HG03066 (cell line): ENCODE measurements around the gene KDM4C.
"Not testable (repeated sequence)": the region's sequence is repeated elsewhere in the genome, so short reads cannot be mapped to it uniquely, and the experiment has no call there.

ENCODE experiments used
- ATAC-seq: cut with Tn5 transposase; IDR thresholded peaks from one replicate; pipeline ENCODE4 v1.9.1; 2021; ENCODE audit warnings: low read depth; ENCODE audit not compliant: unreplicated experiment

KDM4C gene

DNA sequence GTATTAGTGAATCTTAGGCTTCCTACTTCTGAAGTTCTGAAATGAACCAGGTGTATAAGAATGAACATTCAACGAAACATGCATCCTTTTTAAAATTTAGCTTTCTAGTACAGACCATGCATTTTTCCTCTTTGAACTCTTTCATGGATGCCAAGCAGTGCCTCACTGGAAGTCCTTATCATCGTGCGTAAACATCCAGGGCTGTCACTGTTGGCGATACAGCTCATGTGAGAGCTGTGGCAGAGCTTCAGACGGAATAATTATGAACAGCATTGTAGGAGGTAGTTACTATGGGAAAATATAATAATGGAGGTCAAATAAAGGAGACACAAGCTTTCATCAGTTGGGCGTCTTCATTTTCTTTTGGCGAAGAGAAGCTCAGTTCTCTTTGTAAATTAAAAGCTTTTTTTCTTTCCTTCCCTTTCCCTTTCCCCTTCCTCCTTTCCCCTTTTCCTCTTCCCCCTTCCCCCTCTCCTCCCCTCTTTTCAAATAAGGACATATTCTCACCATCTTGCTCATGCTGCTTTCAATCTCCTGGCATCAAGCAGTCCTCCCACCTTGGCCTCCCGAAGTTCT is 167.3 kb downstream of the KDM4C start:
- ATAC-seq: no peak

DNA sequence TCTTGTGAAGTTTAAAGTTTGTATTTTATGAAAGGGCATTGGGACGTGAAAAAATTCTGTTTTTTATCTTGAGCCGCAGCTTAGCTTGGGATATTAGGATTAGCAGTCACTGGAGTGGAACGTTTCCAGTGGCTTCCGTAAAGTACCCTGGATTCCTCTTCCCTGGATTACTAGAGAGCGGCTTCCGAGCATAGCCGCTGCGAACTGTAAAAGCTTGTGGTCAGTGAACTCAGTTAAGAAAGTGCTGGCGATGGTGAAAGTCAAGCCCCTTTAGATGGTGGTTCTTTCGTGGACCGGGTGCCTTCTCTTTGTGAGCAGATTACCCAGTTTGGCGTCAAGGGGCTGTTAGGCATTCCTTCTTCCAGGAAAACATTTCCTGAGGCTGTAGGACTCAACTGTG is 168.1 kb downstream of the KDM4C start:
- ATAC-seq: no peak

DNA sequence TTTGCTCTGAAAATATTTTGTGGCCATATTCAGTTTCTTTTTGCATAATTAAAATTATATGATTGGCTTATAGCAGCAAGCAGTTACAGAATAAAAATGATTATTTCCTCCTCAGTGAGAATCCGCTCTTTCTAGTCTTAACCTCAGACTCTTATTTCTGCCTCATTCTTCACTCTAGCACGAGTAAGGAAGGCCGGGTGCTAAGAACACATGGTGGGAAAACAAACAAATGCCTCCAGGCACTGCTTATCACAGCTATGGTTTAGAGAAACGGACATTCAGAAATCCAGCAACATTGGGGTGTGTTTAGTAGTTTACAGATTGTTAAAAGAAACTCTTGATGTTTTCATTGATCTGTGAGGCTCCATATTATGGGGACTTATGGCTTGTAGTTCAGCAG is 168.7 kb downstream of the KDM4C start:
- no peak for ATAC-seq

DNA sequence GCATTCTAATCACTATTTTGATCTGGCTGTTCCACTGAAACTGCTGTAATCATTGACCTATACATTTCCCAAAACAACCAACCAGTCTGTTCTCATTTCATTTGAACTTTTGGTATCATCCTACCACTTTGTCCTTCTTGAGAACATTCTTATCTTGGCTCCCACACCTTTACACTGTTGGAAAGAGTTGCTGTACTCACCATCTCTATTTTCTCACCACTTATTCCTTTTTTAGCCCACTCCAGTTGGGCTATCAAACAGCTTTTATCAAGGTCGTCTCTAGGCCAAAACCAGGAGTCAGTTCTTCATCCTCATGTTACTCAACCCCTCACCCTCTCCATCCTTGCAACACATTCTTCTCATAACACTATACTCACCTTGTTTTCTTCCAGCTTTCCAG is 170.1 kb downstream of the KDM4C start:
- no peak for ATAC-seq

DNA sequence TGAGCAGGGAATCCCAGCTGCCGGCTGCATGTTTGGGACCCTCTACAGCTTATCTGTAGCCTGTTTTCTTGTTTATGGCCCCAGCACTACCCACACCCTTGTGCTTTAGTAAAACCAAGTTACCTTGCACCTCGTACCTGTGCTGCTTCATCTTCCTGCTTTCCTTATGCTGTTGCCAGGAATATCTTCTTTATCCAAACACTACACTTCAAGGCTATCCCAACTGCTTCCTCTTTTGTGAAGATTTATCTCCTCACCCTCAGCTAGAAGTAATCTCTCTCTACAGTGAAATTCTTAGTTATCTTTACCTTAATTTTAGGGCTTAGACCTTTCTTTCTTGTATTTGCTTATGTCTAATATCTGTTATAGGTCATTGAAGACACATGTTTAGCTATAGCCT is 171.1 kb downstream of the KDM4C start:
- ATAC-seq: no peak

DNA sequence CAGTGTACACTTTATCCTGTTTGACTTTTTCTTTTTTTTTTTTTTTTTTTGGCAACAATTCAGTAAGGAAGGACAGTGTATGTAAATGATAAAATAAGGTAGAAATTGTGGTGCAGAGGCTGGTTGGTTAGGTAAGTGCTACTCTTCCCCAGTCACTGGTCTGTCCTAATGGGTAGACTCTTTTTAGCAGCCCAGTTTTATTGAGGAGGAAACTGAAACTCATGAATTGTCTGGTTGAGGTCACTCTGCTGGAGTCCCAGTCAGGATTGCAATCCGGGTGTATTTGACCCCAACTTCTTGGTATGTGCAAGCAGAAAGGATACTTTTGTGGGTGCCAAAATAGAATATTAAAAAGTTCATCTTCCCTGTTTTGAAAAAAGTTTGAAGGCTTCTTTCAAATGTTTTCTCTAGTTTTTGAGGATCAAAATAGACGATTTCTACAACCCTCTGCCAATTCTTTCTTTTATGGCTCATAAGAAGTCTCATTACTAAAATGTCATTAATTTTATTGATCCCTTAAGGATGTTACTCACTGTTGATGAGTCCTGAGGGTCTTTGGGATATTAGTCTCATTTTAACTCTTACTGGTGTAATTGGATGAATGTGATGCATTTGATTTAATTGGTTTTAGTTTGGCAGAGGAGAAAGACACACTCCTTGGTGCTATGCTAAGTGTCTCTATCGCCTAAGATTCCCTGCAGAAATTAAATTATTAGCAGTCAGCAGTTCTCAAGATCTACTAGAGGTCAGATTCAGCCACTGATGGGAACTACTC is 171.9 kb downstream of the KDM4C start:
- ATAC-seq: no peak

DNA sequence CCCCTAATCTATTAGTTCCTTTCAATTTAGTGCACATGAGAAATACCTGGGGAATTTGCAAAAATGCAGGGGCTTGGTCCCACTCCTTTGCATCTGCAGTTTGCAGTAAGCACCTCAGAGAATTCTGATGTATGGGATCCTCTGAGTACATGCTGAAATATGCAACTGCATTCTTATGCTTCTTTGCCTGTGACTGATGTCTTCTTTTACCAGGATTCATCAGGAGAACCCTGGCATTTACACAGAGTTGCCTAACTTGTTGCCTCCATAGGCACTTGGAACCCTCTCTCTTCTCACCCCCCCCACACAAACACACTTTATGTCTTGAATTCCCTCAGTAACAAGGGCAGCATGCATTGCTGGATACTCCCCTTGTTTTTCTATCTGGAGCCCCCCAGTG is 173.1 kb downstream of the KDM4C start:
- ATAC-seq: no peak

DNA sequence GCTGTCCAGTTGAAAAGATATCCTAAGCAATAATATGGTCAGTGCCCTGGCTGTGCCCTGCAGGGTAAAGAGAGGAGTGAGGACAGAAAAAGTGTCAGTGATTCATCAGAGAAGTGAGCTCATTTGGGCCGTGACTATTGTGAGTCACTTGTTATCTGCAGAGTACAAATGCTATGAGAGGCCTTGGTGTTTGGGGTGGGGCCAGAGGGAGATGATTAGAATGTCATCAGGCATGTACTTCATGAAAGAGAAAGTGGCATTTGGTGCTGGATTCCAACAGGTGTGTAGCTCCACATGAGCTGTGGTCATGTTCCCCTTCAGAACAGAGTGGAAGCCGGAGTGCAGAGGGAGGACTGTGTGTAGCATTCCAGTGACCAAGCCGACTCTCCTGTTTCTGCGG is 174.1 kb downstream of the KDM4C start:
- ATAC-seq: no peak

DNA sequence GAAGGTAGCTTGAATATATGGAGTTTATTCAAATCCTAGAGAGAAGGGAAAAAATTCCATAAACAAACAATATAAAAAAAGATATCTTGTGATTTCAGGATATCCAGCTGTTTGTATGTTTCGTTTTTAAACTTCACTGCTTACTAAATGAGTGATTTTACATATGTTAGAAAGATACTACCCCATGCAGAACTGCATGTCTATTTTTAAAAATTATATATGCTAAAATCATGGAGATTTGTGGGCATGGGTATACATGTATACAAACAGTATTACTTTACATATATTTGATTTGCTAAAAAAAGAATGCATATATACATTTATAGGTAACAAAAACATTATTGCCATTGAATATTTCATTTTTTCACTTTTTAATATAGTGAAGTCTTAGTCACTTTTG is 178.3 kb downstream of the KDM4C start:
- no peak for ATAC-seq

DNA sequence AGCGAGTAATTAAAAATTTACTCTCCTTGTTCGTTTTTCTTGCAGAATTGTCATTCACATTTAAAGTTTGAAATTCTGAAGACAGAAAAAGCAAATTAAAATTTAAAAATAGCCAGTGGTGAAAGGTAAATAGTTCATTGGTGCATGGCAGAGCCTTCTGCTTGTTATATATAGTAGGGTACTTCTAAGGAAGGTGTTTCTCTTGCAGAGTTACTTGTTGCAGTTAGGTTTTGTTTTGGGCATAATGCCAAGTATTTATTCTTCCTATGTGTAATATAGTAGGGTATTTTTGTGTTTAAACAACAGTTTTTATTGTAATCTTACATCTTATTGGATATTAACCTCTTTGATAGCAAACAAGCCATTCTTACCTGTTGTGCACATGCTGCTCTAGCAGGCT is 179.4 kb downstream of the KDM4C start:
- no peak for ATAC-seq

DNA sequence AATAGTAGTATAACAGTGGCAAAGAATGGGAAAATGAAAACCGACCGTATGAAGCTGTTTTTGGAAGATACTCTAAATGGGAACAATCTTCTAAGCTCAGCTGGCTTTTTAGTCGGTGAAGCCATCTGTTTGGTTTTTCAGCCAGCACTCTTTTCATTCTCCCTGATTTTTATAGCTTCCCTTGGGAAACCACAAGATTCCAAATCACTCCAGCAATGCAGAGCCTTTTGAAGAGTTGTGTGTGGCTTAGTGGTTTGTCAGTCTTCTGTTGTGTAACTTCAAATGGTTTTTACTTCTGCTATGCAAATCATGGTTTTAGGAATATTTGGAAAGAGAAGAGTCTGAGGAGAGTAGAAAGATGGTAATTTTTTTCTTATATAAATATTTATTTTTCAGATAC is 180.7 kb downstream of the KDM4C start:
- ATAC-seq: no peak

DNA sequence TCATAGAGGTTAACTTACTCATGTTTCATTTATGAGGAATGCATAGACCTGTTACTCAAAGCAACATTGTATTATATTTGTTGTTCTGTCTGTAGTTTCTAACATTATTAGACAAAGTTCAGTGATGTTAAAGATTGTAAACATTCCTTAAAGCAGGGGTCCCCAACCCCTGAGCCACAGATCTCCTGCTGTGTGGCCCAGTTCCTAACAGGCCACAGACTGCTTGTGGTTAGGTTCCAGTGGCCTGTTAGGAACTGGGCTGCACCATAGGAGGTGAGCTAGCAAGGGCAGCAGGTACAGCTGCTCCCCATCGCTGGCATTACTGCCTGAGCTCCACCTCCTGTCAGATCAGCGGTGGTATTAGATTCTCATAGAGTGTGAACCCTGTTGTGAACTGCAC is 181.1 kb downstream of the KDM4C start:
- ATAC-seq: no peak

DNA sequence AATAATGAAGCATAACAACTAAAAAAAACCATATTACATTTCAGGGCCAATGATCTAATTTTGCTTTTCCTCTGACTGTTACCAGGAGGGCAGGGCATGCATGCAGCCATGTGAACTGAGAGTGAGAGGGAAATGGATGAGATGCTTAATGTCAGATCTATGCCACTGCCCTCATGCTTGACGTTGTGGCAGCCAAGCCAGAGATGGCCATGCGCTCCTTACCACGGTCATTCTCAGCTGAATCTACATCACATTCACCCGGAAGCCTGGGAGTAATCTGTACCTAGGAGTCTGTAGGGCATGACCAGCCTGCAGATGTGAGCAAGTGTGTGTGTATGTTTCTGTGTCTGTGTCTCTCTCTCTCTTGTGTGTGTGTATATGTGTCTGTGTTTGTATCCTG is 183.7 kb downstream of the KDM4C start:
- ATAC-seq: no peak

DNA sequence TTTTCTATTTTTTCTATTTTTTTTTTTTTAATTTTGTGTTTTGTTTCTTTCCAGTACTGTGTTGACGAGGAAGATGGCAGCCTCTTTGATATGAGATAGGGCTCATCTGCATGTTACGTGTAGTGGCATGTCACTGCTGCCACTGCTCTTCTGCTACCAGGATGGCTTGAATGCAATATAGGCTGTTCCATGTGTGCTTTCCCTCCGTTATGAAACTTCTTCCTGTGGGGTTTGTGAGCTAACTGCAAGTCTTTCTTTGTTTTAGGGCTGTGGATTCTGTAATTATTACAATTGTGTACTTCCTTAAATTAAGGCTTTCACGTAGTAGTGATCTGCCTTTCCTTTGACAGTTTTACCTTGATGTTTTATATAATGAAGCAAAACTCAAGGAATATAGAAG is 184.6 kb downstream of the KDM4C start:
- no peak for ATAC-seq

DNA sequence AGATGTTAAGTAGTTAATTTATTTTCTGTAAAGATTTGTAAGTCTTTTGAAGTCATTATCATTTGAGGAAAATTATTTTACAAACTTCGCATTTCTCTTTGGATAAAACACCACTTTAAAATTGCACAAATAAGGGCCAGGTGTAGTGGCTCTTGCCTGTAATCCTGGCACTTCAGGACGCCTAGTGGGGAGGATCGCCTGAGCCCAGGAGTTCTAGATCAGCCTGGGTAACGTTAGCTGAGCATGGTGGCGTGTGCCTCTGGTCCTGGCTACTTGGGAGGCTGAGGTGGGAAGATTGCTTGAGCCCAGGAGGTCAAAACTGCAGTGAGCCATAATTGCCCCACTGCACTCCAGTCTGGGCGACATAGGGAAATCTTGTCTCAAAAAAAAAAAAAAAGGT is 185.5 kb downstream of the KDM4C start:
- ATAC-seq: no peak

DNA sequence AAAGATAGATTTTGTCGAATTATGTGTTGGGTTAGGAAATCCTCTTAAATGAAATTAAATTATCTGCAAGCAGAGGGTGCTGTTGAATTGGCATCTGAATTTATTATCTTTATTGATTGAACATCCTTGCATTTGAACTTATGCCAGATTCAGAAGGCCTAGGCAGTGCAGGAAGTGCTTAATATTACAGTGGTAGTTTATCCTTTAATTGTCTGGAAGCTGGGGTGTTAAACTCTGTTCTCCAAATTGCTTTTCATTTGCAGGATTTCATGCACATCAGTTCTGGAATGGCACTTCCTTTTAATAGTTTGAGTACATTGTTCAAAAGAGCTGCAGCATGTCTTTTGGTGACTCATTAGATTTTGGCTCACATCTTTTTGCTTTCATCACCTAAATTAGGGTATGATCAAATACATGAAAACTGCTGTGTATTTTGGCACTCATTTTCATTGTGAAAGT is 186.3 kb downstream of the KDM4C start:
- ATAC-seq: no peak

DNA sequence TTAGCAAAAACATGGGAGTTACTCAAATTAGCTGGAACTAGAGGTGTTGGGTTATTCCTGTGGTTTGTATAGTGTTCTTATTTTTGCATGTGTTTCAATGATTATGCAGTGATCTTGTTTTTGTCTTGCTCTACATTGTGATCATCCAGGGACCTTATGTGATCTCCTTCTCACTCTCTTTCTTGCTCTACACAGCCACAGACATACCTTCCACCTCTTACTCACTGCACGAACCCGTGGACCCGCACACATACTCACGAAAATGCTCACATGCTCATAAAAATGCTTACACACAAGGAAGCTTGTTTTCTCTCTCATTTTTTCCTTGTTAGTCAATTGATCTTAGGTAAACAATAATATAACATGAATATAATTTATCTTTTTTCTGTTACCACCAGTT is 187.1 kb downstream of the KDM4C start:
- no peak for ATAC-seq

DNA sequence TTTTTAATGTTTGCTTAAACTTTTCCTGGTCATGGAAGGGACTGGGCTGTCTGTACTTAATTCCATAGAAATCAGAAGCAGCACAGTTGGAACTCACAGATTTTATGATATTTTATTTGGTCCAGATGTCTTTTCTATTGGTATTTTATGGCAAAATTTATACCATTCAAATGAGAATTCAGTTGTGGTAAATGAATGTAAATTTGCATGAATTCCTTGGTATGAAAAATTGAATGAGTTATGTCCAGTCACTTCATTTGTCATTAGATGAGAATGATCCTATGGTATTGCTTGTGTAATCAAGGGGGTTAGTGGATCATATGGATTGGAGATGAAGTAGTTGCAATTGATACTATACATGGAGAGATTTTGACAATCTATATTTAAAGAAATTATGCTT is 188.0 kb downstream of the KDM4C start:
- ATAC-seq: no peak

DNA sequence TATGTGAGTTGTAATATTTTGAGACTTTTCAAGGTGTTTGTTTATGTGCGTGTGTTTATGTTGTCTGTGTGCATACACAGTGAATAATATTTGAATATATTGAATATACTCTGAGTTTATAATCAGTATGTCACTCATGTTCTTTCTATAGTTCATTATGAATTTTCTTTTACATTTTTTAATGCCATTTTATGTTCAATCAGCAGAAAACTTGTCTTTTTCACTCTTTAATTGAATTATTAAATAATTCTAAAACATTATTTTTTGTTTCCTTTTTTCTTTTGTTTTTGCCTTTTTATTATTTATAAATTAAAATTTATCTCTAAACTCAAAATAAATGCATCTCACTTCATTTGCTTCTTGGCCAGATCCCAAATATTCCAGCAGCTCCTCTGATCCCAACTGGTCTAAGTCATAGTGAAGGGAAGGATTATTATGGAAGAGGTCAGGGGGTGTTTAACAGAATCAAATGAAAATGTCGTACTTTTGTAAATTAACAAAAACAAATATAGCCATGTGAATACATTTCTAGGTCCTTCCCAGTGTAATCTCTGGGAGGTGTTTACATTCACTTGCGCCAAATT is 188.9 kb downstream of the KDM4C start:
- ATAC-seq: no peak

DNA sequence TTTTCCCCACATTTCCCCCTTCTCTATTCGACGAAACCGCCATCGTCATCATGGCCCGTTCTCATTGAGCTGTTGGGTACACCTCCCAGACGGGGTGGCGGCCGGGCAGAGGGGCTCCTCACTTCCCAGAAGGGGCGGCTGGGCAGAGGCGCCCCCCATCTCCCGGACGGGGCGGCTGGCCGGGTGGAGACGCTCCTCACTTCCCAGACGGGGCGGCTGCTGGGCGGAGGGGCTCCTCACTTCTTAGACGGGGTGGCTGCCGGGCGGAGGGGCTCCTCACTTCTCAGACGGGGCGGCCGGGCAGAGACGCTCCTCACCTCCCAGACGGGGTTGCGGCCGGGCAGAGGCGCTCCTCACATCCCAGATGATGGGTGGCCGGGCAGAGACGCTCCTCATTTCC is 191.1 kb downstream of the KDM4C start:
- not testable (repeated sequence) for ATAC-seq

DNA sequence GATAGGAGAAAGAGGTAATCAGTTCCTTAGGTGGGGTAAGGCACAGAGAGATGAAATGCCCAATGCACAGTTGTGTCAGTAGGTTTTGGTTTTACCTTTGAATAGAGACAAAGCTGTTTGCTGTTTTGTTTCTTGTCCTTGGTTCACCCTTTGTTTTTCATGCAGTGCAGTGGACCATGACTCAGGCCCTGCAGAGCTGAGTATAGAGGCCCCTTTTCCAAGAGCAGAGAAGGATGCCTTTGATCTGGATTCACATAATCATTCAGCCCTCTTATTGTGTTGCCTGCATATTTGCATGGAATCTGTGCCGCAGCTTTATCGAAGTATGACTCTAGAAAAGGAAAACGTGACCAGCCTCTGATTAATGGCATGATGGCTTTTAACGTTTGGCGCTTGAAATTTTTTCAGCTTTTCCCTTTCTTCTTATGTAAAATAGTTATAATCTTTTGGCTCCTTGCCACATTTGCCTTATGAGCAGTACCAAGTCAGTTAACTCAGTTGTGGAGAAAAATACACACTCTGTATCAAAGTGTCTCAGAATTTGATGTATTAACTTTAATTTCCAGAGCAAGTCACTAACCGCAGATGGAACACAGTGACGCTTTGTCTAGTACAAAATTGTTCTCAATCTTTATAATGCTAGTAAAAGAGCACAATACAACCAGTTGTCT is 197.6 kb downstream of the KDM4C start:
- peak; percentile 62 for ATAC-seq

DNA sequence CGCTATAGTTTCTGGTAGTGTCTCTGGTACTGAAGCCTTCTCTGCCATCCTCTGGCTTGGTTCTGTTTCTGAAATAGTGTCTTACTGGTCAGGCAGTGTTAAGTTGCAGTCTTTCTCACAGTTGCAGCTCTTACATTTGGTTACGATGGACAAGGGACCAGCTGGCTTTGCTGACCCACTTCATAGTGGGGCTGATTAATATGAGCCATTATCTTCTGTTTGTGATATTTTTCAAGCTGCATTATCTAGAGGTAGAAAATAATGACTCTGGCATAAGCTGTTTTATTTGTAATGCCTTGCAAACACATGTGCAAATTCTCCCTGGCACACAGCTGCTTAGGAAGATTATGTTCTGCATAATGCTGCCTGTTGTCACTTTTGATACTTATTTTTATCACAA is 199.1 kb downstream of the KDM4C start:
- no peak for ATAC-seq
